Fibroblast of skin of right quadriceps (primary cell): ENCODE measurements around the gene ZNF689.
"Not testable (repeated sequence)": the region's sequence is repeated elsewhere in the genome, so short reads cannot be mapped to it uniquely, and the experiment has no call there.

Experiments used
- DNase-seq: peaks from one replicate; pipeline ENCODE4 v3.0.0-alpha.2; 2013

ZNF689 gene

GRCh38 chr16:30590869-30591268 is 19.3 kb downstream of the ZNF689 start:
- not testable (repeated sequence) for DNase-seq

- not testable (repeated sequence) for DNase-seq
Measured at GRCh38 chr16:30589582-30589981, 20.6 kb downstream of the ZNF689 start.

GRCh38 chr16:30588651-30589050 is 21.5 kb downstream of the ZNF689 start:
- no peak for DNase-seq

GRCh38 chr16:30585400-30586191 is 24.6 kb downstream of the ZNF689 start, which contains the start of gene ZNF785:
Gene ZNF785 (minus strand): TSS chr16:30585697. CDS start chr16:30585611, 86 bp downstream.
- peak; percentile 99 for DNase-seq

- DNase-seq: no peak
Measured at GRCh38 chr16:30585022-30585399, 25.2 kb downstream of the ZNF689 start.

- no peak for DNase-seq
Measured at GRCh38 chr16:30582611-30583340, 27.4 kb downstream of the ZNF689 start.

- no peak for DNase-seq
Measured at GRCh38 chr16:30581457-30581856, 28.7 kb downstream of the ZNF689 start.

GRCh38 chr16:30574678-30575077 is 35.5 kb downstream of the ZNF689 start:
- DNase-seq: no peak

GRCh38 chr16:30571445-30572322 is 38.5 kb downstream of the ZNF689 start, which contains the start of gene ZNF688:
Gene ZNF688 (minus strand): TSS chr16:30571714. CDS start chr16:30571629, 85 bp downstream.
- DNase-seq: peak; percentile 98

- peak; percentile 27 for DNase-seq
Measured at GRCh38 chr16:30570636-30571444, 39.3 kb downstream of the ZNF689 start.

- DNase-seq: no peak
Measured at GRCh38 chr16:30569746-30570635, 40.2 kb downstream of the ZNF689 start.

GRCh38 chr16:30569281-30569680 is 40.9 kb downstream of the ZNF689 start:
- no peak for DNase-seq

GRCh38 chr16:30567991-30568638 is 42.1 kb downstream of the ZNF689 start:
- peak; percentile 67 for DNase-seq

GRCh38 chr16:30567160-30567990 is 42.8 kb downstream of the ZNF689 start:
- DNase-seq: no peak

- DNase-seq: no peak
Measured at GRCh38 chr16:30566531-30566930, 43.7 kb downstream of the ZNF689 start.

GRCh38 chr16:30565984-30566383 is 44.2 kb downstream of the ZNF689 start:
- no peak for DNase-seq

- DNase-seq: no peak
Measured at GRCh38 chr16:30565526-30565925, 44.7 kb downstream of the ZNF689 start.

- DNase-seq: no peak
Measured at GRCh38 chr16:30562021-30562420, 48.2 kb downstream of the ZNF689 start.

- no peak for DNase-seq
Measured at GRCh38 chr16:30561089-30561816, 48.9 kb downstream of the ZNF689 start.
